HFF-Myc (cell line): ENCODE measurements around the gene SQOR.

Experiments
- DNase-seq: peaks from one replicate; pipeline ENCODE4 v3.0.0-alpha.2; 2011; ENCODE audit warnings: low read depth; ENCODE audit errors: extremely low read depth
- H3K4me3 ChIP-seq: replicated peaks from 2 replicates; pipeline ENCODE4 v1.5.1; 2011; ENCODE audit warnings: low read depth, mild to moderate bottlenecking, control low read depth, low read length
- TF ChIP-seq, protein P1 (sequence below): IDR thresholded peaks from 2 replicates; pipeline ENCODE4 v1.5.1; 2012; ENCODE audit warnings: mild to moderate bottlenecking, low read depth, low read length, control low read depth; ENCODE audit errors: missing control alignments

Gene SQOR

DNA sequence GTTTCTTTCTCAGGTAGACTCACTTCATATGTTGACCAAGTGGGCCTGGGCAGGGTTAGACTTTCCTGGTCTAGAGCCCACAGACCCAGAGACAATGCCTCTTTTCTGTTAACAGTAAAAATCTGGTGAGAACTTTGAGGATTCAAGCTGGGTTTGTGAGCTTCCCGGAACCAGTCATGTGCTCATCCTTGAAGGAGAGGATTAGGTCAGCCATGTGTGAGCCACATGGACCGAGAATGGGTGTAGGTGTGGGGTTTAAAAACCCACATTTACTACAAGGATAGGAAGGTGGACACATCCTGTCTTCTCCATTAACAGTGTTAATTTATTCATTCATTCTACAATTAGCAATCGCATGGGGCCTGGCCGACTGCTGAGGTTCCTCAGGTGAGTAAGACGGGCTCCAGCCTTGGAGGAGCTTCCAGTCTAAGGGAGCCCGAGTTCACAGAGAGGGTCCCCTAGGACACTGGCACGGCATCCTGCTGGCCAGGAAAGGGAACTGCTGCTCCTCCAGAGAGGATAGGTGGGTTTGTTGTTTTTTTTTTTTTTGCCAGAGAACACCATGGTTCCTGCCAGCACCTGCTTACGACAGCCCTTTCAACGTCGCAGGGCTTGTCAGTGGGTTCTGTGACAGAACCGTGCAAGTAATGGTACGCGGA, 69.0 kb downstream of the SQOR start:
- no peak overlapping the region; the same call in 1 of the 2 replicates for H3K4me3 ChIP-seq
- DNase-seq, result no peak
- TF ChIP-seq, protein P1, sequence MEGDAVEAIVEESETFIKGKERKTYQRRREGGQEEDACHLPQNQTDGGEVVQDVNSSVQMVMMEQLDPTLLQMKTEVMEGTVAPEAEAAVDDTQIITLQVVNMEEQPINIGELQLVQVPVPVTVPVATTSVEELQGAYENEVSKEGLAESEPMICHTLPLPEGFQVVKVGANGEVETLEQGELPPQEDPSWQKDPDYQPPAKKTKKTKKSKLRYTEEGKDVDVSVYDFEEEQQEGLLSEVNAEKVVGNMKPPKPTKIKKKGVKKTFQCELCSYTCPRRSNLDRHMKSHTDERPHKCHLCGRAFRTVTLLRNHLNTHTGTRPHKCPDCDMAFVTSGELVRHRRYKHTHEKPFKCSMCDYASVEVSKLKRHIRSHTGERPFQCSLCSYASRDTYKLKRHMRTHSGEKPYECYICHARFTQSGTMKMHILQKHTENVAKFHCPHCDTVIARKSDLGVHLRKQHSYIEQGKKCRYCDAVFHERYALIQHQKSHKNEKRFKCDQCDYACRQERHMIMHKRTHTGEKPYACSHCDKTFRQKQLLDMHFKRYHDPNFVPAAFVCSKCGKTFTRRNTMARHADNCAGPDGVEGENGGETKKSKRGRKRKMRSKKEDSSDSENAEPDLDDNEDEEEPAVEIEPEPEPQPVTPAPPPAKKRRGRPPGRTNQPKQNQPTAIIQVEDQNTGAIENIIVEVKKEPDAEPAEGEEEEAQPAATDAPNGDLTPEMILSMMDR, result peak; percentile 5

DNA sequence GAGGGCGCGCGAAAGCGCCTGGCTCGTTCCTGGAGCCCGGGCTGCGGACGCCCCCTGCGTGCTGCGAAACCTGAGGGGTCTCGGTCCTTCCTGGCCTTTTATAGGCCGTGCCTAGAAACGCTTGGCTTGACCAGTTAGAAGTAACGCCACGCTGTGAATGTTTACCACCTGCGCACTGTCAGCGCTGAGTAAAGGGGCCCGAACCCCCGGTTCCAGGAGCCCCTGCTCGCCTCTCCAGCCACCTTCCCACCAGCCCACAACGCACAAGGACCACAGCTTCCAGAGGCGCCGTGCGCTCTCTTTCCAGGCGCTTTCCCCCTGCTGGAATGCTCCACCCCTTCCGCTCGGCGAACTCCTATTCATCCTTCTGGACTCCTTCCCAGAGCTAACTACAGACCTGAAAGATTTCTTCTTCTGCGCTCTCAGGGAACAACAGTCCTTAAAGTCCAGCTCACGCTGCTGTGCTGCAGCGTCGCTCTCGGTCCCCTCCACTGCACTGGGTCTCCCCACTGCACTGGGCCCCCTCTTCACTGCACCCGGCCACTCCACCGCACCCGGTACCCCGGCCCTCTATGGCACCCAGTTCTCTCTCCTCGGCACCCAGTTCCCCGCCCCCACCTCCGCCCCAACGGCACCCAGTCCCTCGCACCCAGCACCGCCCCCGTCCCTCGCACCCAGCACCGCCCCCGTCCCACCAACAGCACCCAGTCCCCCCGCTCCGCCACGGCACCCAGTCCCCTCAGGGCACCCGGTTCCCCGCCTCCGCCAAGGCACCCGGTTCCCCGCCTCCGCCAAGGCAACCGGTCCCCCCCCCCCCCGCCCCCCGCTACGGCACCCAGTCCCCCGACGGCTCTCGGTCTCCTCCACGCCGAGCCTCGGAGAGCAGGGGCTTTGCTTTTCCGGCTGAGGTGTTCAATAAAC, 69.8 kb downstream of the SQOR start:
- TF ChIP-seq, protein P1, result no peak
- DNase-seq, result peak; percentile 42
- H3K4me3 ChIP-seq, result peak overlapping the region; percentile 43

DNA sequence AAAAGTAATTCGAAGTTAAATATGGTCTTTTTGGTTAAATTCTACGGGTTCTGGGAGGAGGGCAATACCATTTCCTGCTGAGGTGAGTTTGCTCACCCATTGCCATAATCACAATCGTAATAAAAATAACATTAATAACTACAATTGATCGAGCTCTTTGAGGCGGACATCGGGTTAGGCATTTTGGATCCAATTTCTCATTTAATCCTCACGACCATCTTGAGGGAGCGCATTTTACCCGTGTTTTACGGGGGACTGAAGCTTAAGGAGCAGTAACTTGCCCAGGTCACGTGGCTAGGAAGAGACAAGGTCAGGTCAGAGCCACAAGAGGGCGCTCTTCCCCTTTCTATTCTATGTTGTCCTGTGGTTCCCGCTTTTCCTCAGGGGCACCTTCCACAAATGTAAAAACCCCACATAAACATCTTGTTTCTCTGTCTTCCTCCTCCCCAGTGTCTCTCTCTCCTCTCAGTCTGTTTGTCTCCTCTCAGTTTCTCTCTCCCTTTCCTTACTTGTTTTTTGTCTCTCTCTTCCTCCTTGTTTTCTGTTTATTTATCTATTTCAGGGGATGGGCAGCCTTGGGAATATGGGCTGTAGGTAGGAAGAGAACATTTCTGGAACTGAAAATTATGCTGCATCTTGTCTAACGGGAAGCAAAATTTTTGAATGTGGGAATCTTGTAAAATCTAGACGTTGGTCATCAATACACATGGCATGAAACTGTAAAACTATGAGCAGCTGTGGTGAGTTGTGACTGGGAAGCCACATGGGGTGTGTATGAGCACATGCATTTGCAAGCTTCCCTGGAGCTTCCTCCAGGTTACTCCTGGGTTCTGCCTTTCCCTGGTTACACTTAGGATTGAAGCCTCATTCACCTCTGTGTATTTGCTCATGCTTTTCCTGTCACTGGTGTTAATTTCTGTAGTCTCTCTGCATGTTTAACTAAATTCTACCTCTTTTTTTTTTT, 71.0 kb downstream of the SQOR start:
- H3K4me3 ChIP-seq, result peak overlapping the region; percentile 43
- peak; percentile 85 for DNase-seq
- TF ChIP-seq, protein P1, result peak; percentile 87

DNA sequence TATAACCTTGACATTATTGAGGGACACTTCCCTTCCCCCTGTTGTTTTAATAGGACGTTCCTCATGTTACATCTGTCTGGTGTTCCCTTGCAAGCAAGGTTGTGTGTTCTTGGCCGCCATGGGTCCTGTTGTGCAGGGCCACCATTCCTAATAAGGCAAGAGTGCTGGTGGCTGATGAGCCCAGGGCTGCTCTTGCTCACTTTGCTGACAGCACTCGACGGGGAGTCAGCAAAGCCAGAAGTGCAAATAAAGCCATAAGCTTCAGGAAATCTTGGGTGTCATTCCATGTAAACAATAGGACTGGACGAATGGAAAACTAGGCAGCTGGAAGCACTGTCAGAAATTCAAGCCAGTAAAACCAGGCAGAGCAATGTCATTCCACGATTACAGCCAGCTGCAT, 75.8 kb downstream of the SQOR start:
- no peak for DNase-seq
- TF ChIP-seq, protein P1, result no peak

DNA sequence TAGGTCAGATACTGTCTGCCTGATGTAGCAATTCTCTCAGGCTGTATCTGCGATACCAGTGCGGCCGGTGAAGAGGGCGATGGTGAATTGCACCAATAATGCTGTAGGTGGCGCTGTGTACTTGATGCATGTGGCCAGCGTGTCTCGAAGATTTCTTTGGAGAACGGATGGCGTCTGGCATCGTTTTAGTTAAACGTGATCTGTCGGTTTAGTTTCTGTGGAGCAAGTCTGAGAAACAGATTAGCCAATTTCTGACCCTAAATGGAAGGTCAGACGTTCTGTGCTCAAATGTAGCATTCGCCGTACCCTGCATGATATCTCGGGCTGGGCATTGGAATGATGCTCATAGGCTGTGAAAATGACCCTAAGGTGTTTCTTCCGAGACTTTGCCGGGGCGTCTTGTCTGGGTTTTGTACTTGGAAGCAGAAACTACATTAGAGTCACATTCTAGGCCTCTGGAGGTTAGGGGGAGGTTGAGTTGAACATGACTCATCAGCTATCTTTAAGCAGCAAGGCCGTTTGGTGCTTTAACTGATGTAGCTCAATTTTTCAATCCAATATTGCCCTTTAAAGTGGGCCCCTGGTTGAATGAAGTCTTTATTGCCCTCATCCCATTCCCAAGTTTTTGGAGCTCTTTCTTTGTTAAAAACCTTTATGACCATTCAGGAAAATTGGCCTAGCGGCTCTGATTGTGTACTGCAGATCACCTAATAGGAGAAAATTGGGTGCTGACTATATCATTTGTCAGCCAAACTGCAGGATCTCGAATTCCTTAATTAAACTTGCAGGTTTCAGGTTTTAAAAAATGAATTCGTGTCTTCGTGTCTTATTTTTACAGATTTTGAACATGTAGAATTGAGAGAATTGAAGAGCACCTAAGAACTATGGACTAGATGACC, 80.0 kb downstream of the SQOR start:
- no peak overlapping the region for H3K4me3 ChIP-seq
- TF ChIP-seq, protein P1, result peak; percentile 88
- DNase-seq, result peak; percentile 47

More for the DNA sequence above, 75.8 kb downstream of the SQOR start:
- no peak overlapping the region for H3K4me3 ChIP-seq
